HepG2 (cell line): ENCODE measurements around the gene DMXL2. TPM values are rescaled to one million over a fixed set of nuclear protein-coding genes. Genes with fewer than 3 reads are reported as not detected.

Source experiments
- ARNTL ChIP-seq: sonication (generic); formaldehyde crosslinking; IDR thresholded peaks from 2 replicates; pipeline ENCODE4 v1.4.0; 2020; ENCODE audit warnings: mild to moderate bottlenecking, missing genetic modification reagents
- GLMP ChIP-seq: sonication (generic); formaldehyde crosslinking; IDR thresholded peaks from 2 replicates; pipeline ENCODE4 v1.9.0; 2021; ENCODE audit warnings: missing genetic modification reagents, mild to moderate bottlenecking, borderline replicate concordance
- NFAT5 ChIP-seq: sonication (generic); formaldehyde crosslinking; IDR thresholded peaks from 2 replicates; pipeline ENCODE4 v1.4.0; 2020; ENCODE audit warnings: missing genetic modification reagents
- PITX1 ChIP-seq: sonication (generic); formaldehyde crosslinking; IDR thresholded peaks from 2 replicates; pipeline ENCODE4 v1.5.1; 2020; ENCODE audit warnings: mild to moderate bottlenecking, missing genetic modification reagents
- SMARCC2 ChIP-seq: fragments of 450-650 bp; IDR thresholded peaks from 2 replicates; pipeline ENCODE4 v1.6.1; 2017; ENCODE audit warnings: antibody characterized with exemption, mild to moderate bottlenecking
- SOX13 ChIP-seq, 3 experiments: fragments of 450-650 bp in 1 of 3; sonication (generic) in 1 of 3; formaldehyde crosslinking in 1 of 3; IDR thresholded peaks in 2 of 3; conservative IDR thresholded peaks in 1 of 3; 2 replicates each; pipeline versions ENCODE4 v1.5.0 to v1.6.1; 2016 to 2020; ENCODE audit warnings: antibody characterized with exemption in 1 of 3, mild to moderate bottlenecking in 1 of 3, missing compliant biosample characterization in 1 of 3, missing genetic modification reagents in 1 of 3, moderate library complexity in 1 of 3
- SOX5 ChIP-seq: IDR thresholded peaks from 2 replicates; pipeline ENCODE4 v1.6.1; 2016; ENCODE audit warnings: borderline replicate concordance
- ZBTB40 ChIP-seq, 2 experiments: fragments of 450-650 bp in 1 of 2; sonication (generic) in 1 of 2; formaldehyde crosslinking in 1 of 2; IDR thresholded peaks; 2 replicates each; pipeline versions ENCODE4 v1.6.1 to v1.8.0; 2016 to 2022; ENCODE audit warnings: antibody characterized with exemption in 1 of 2, mild to moderate bottlenecking in 1 of 2, missing genetic modification reagents in 1 of 2
- ZNF33B ChIP-seq: sonication (generic); formaldehyde crosslinking; IDR thresholded peaks from 2 replicates; pipeline ENCODE4 v1.5.1; 2020; ENCODE audit warnings: mild to moderate bottlenecking, missing genetic modification reagents
- ZNF879 ChIP-seq: sonication (generic); formaldehyde crosslinking; IDR thresholded peaks from 2 replicates; pipeline ENCODE4 v1.8.1; 2023; ENCODE audit warnings: missing genetic modification reagents
- polyA plus RNA-seq, 8 experiments: library from polyadenylated mRNA; depleted of rRNA in 3 of 8; stranded (reverse) in 7 of 8; unstranded in 1 of 8; fragments of >200 nt; fragmentation: Illumina TruSeq in 4 of 8; extraction: Trizol in 4 of 8; gene quantifications; 2 replicates each; pipeline versions ENCODE4 v1.2.1 to v1.2.3, GENCODE V29; 2011 to 2016; ENCODE audit warnings: low read depth in 4 of 8, missing spikeins in 1 of 8, mixed read lengths in 1 of 8; ENCODE audit not compliant: insufficient read depth in 1 of 8
- total RNA-seq, 5 experiments: library from RNA; depleted of rRNA; stranded (reverse); fragments of >200 nt; fragmentation: Illumina TruSeq; extraction: Trizol; gene quantifications; 2 replicates each; pipeline ENCODE4 v1.2.3, GENCODE V29; 2016; ENCODE audit warnings: low read depth in 1 of 5

Gene DMXL2
- total and polyA plus RNA-seq, 2 of the 13 experiments (the other 11 are each of a cell fraction or from before 2014, with no cell fraction given): 11.6 to 15.3 TPM

- TF ChIP-seq ZBTB40 (IDR thresholded peaks at IDR 0.05): no peak
- no peak for TF ChIP-seq ZBTB40 (CRISPR knock-in tag; IDR thresholded peaks at IDR 0.05)
- TF ChIP-seq GLMP (CRISPR knock-in tag): no peak
- TF ChIP-seq SOX13 (IDR thresholded peaks at IDR 0.05): no peak
- TF ChIP-seq SOX13 (CRISPR knock-in tag; conservative IDR thresholded peaks at IDR 0.05 in 1 of 2, IDR thresholded peaks at IDR 0.05 in 1 of 2): no peak
- no peak; the same call in 1 of the 2 replicates for TF ChIP-seq SOX5
- TF ChIP-seq ARNTL (CRISPR knock-in tag): no peak
- TF ChIP-seq PITX1 (CRISPR knock-in tag): no peak
- 0 out of 2 replicates have a peak, but pooled peaks have one; percentile 20 for TF ChIP-seq ZNF33B
- no peak for TF ChIP-seq ZNF879
- TF ChIP-seq NFAT5: no peak
- TF ChIP-seq SMARCC2: no peak
These were observed at the start of gene DMXL2 (continued) for GRCh38 chr15:51622604-51623370.
